Mucosa of rectum (tissue), 2 donors: ENCODE data around the gene GPR150.

Source experiments
- H3K27ac ChIP-seq, 2 donors: one replicate each; pipeline ENCODE4 v1.7.0; 2013; ENCODE audit warnings: inconsistent platforms in 2 of 2, low read depth in 2 of 2, low read length in 2 of 2
- H3K27me3 ChIP-seq, 2 donors: one replicate each; pipeline ENCODE4 v1.7.0; 2013; ENCODE audit warnings: low read length in 2 of 2; ENCODE audit not compliant: control insufficient read depth in 2 of 2, insufficient read depth in 2 of 2
- H3K36me3 ChIP-seq, 2 donors: one replicate each; pipeline ENCODE4 v1.7.0; 2013; ENCODE audit warnings: low read length in 2 of 2; ENCODE audit not compliant: control insufficient read depth in 2 of 2, insufficient read depth in 2 of 2
- H3K4me1 ChIP-seq, 2 donors: one replicate each; pipeline ENCODE4 v1.7.0; 2013; ENCODE audit warnings: low read length in 2 of 2, mild to moderate bottlenecking in 1 of 2; ENCODE audit not compliant: control insufficient read depth in 2 of 2, insufficient read depth in 2 of 2
- H3K4me3 ChIP-seq, 2 donors: one replicate each; pipeline ENCODE4 v1.7.0; 2013; ENCODE audit warnings: low read length in 2 of 2
- H3K9ac ChIP-seq, 2 donors: one replicate each; pipeline ENCODE4 v1.7.0; 2013; ENCODE audit warnings: low read length in 2 of 2, low read depth in 1 of 2, mild to moderate bottlenecking in 1 of 2
- H3K9me3 ChIP-seq, 2 donors: one replicate each; pipeline ENCODE4 v1.7.0; 2013; ENCODE audit warnings: low read length in 2 of 2; ENCODE audit not compliant: control insufficient read depth in 2 of 2
- donor health status: healthy.
- donor health status: Normal muscosa, but diverticular disease.

The GPR150 gene

GRCh38 chr5:95667061-95667618 is 47.3 kb downstream of the GPR150 start:
- H3K27ac ChIP-seq, result no peak overlapping the region
- H3K9me3 ChIP-seq, result no peaks in the 10 kb centered on the region

DNA sequence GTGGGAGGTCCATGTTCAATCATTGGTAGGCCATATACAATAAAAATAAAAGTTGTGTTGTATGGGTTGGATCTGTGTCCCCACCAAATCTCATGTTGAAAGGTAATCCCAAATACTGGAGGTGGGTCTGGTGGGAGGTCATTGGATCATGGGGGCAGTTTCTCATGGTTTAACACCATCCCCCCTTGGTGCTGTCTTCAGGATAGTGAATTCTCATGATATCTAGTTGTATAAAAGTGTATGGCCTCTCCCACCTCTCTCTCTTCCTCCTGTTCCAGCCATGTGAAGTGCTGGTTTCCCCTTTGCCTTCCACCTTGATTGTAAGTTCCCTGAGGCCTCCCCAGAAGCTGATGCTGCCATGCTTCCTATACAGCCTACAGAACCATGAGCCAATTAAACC is 47.8 kb downstream of the GPR150 start:
- no peak overlapping the region for H3K9ac ChIP-seq
- no peaks in the 10 kb centered on the region for H3K9me3 ChIP-seq
- no peaks in the 10 kb centered on the region for H3K36me3 ChIP-seq
- H3K4me1 ChIP-seq, result peaks cover 0 to 4% of the 10 kb centered on the region in 2 donors
- H3K27me3 ChIP-seq, result no peaks in the 10 kb centered on the region
- H3K27ac ChIP-seq, result no peak overlapping the region
- H3K4me3 ChIP-seq, result no peak overlapping the region

More at GRCh38 chr5:95667061-95667618, 47.3 kb downstream of the GPR150 start:
- Histone ChIP-seq H3K9ac (no peak overlapping the region), H3K36me3 (no peaks in the 10 kb centered on the region), H3K4me1 (peaks cover 0 to 4% of the 10 kb centered on the region in 2 donors), H3K4me3 (no peak overlapping the region), H3K27me3 (no peaks in the 10 kb centered on the region)

DNA sequence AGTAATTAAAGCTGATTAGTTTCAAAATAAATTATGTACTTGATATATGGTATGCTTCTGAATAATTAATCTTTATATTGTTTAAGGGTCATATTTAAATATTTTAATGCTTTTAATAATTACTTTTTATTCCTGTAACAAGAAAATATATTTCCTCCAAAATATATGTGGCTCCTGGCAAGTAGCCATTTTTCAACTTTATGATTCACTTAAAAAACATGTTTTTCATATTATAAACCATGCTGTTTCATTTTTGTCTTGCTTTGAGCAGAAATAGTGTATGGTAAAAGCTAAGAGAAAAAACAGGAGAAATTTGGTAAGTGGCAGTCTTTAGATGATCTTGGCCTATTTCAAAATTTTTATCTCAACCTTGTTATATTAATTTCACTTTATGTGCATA is 48.3 kb downstream of the GPR150 start:
- Histone ChIP-seq H3K9ac (no peak overlapping the region), H3K9me3 (no peaks in the 10 kb centered on the region), H3K36me3 (no peaks in the 10 kb centered on the region), H3K27me3 (no peaks in the 10 kb centered on the region), H3K27ac (no peak overlapping the region), H3K4me1 (peaks cover 0 to 4% of the 10 kb centered on the region in 2 donors), H3K4me3 (no peak overlapping the region)

GRCh38 chr5:95668728-95669127 is 48.8 kb downstream of the GPR150 start:
- H3K36me3 ChIP-seq, result no peaks in the 10 kb centered on the region
- H3K4me3 ChIP-seq, result no peak overlapping the region
- H3K27me3 ChIP-seq, result no peaks in the 10 kb centered on the region
- H3K9me3 ChIP-seq, result no peaks in the 10 kb centered on the region
- H3K9ac ChIP-seq, result no peak overlapping the region
- peak overlapping the region in 1 of 2 donors; percentile 3 for H3K27ac ChIP-seq
- H3K4me1 ChIP-seq, result peaks cover 0 to 4% of the 10 kb centered on the region in 2 donors

- Histone ChIP-seq H3K9me3 (no peaks in the 10 kb centered on the region), H3K36me3 (no peaks in the 10 kb centered on the region), H3K4me1 (no peaks in the 10 kb centered on the region), H3K27ac (peak overlapping the region; percentile 3 to 60), H3K4me3 (no peak overlapping the region), H3K9ac (no peak overlapping the region), H3K27me3 (no peaks in the 10 kb centered on the region)
Measured at GRCh38 chr5:95669540-95669939, 49.7 kb downstream of the GPR150 start.

DNA sequence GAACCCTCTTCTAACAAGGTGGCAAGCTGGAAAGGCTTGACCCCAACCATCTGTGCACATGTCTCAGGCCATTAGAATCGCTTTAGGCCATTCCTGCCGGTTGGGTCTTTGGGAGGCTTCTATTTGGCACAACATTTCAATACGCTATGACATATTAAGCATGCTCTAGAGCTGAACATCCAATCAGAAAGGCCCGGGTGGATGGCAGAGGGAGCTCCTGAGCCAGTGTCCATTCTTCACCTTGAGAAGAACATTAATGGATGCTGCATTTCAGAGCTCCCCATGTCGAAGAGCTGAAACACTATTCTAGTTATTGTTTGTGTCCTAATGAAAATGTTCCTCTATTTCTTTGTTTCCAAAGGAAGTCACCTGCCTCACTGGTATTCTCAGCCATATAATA is 50.1 kb downstream of the GPR150 start:
- Histone ChIP-seq H3K36me3 (no peaks in the 10 kb centered on the region), H3K4me1 (no peaks in the 10 kb centered on the region), H3K27ac (peak overlapping the region in 1 of 2 donors; percentile 34), H3K9me3 (no peaks in the 10 kb centered on the region), H3K4me3 (no peak overlapping the region), H3K27me3 (no peaks in the 10 kb centered on the region), H3K9ac (no peak overlapping the region)

DNA sequence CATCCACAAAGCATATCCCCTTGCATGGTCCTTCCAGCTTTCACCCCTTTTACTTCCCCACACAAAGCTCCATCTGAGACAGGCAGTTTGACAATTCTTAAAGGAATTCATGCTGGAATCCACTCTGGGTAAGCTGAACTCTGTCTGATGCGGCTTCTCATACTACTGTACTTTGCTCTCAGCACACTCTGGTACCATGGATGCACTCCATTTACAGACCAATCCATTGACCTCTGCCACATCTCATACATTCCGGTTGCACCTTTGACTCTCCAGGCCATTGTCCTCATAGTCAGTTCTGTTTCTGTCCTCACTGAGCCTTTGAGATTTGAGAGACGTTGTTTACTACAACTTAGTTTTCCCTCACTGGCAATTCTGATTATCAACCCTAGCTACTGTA is 50.7 kb downstream of the GPR150 start:
- Histone ChIP-seq H3K27ac (no peak overlapping the region), H3K36me3 (no peaks in the 10 kb centered on the region), H3K4me1 (no peaks in the 10 kb centered on the region), H3K27me3 (no peaks in the 10 kb centered on the region), H3K9me3 (no peaks in the 10 kb centered on the region), H3K9ac (no peak overlapping the region), H3K4me3 (no peak overlapping the region)
